ENCODE data around the gene PRKG2.

The PRKG2 gene

DNA sequence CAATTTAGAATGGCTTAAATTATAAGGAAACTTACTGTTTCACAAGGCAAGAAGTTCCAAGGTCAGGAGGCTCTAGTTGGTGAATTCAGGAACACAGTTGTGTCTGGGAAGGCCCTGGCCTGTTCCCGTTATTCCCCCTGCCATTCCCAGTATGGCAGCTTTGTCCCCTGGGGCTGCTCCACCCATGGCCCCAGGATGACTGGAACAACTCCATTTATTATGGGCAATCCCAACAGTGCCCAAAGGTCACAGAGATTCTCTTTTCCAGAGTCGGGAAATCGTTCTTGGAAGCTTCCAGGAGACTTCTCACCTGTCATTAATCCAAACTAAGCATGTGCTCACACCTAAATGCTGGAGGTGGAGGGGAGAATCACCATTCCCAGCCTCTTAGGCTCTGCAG lies 2.8 kb upstream of the PRKG2 start:
- no peak for DNase-seq

DNA sequence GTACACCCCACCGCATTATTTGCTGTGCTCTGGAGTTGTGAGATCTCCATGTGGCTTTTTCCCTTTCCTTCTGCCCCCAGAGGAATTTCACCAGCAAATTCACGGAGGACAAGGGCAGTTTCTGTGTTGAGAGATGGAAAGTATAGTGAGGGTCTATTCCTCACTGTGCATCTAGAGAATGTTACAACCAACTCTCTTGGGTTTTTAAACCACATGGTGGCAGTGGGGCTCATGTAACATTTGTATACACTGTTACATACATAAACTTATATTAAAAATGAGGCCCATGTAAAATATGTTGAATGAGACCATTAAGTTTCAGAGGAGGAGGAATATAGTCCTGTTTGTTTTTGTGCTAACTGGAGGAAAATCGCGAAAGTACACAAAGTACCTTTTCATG lies 909 bp upstream of the PRKG2 start:
- DNase-seq: no peak

DNA sequence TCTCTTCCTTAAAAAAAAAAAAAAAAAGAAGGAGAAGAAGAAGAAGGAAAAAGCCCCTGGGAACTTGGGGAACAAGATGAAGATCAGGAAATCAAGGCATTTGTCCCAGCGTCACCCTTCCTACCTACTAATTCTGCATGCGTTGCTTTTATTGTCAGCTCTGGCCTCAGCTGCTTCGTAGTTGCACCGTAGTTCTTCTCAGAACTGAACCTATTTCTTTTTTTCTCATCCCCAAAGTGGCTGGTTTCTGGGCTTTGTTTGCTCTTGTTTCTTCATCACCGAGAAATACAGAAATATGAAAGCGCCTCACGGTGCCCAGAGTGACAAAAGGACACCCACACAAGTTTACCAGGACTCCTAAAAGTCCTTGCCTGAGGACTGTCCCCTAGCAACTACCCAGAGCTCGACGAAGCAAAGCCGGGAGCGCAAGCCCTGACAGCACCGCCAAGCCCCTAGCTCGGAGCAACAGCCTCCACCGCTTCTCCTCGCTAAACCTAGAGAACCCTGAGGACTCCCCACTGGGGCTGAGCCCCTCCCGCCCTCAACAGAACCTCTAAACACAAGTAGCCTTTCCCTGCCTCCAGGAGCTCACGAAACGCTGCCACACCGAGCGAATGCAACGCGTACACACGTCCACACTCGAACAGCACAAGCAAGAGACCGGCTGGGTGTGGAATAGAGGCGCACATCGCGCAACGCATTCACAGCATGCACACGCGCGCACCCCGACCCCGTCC lies 710 bp downstream of the PRKG2 start:
- DNase-seq: peak; percentile 1

DNA sequence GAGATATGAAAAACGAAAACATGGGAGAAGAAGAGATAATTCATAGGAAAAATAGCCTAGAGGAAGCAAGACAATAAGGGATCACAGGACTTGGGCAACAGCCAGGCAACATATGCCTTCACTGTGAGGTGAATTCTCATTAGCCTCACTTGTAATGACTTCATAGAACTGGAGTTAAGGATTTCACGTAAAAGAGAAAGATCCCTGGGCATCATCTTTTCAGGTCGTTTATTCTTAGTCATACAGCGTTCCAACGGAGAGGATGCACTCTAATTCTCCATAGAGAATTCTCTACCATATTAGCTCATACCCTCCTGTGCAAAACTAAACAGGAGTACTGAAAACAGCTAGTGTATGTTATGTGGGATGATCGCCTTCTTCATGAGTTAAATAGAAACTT lies 1.4 kb downstream of the PRKG2 start:
- no peak for DNase-seq

DNA sequence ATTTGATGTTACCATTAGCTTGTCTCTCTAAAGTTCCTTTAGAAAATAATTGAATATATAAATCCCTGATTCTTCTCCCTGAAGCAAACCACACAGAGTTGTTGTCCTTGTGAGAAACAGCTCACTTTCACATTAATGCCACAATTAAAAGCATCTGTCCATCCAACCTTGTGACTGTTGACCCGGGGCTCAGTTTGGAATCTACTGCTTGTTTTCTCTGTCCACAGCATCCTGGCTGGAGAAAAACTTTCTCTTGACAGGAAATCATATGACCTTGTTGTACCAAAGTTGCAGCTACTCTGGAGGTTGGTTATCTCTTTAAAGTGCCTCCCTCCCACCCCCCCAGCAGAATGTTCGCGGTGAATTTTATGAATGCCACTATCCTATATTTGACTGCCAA lies 3.1 kb downstream of the PRKG2 start:
- DNase-seq: no peak

DNA sequence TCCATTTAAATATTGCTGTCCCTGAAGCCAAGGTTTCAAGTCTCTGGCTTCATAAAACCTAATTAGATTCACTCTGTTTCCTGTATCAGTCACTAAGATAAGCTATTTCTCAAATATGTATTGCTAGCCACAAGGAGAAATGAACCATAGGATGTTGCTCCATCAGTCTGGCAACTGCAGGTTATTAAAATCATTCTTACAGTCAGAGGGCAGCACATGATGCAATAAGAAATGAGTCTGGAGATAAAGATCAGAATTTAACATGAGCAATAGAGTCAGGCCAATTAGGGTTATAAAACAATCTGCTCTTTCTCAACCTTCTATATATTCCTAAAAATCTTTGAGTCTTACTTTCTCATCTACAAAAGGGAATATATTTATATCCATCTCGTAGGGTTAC lies 7.2 kb downstream of the PRKG2 start:
- no peak for DNase-seq

DNA sequence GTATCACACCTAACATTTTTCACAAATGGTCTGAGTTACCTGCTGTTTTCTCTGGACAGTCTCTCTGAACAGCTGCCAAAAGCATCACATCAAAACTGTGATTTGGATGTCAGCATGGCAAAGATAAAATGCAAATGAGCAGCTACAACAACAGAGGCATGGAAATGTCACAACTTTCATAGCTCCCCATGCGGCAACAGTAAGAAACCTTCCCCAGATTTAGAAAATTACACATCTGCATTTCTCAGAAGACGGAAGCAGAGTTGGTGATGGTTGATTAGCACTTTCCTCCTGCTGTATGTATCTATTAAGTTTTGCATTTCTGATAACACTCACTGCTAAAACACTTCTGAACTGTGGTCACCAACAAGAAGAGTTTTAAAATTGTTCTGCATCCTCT lies 9.7 kb downstream of the PRKG2 start:
- DNase-seq: no peak

DNA sequence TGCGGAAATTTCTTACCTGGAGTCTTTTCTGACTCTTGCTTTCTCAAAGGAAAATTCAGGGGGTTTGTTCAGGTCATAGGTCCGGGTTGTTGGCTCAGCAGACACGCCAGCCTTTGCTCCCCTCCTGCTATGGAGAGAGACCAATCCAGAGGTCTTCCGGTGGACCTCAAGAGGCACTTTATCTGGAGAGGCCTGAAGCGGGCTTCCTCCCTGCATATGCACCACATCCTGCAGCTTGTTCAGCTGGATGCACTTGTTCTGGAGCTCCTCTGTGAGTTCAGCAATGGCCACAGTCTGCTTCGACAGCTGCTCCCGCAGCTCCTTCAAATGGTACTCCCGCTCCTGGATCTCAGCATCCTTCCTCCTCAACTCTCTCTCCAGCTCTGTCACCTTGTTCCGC lies 10.5 kb downstream of the PRKG2 start:
- DNase-seq: no peak

DNA sequence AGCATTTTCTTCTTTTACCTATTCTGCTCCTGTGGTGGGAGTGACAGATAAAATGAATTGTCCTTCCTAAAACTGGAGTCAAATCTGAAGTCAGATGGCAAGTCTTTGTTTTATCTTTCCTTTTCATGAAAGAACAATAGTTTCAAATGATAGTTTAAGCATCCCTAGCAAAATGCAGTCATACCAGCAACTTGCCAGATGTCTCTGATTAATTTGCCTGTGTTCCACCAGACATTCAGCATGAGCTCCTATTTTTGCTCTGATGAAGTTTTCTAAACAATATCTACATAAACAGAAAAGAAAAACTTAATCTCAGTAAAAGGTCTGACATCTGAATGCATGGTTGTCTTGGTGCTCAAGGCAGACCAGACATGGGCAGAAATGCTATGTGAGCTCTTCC lies 15.2 kb downstream of the PRKG2 start:
- no peak for DNase-seq

DNA sequence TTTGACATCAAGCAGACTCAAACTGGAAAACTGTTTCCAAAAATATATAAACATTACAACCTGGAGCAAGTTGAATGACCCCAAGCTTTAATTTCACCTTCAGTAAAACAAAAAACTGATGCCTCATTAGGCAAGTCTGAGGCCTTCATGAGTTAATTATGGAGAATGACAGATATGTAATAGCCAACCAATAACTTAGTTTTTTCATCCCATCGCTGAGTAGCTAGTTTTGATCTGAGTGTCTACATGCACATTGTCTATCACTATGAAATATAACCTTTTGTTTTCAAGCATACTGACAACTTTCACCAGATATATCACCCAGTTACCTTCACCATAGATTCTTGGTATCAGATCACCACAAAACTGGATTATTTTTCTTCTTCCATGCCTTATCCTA lies 16.4 kb downstream of the PRKG2 start:
- no peak for DNase-seq

DNA sequence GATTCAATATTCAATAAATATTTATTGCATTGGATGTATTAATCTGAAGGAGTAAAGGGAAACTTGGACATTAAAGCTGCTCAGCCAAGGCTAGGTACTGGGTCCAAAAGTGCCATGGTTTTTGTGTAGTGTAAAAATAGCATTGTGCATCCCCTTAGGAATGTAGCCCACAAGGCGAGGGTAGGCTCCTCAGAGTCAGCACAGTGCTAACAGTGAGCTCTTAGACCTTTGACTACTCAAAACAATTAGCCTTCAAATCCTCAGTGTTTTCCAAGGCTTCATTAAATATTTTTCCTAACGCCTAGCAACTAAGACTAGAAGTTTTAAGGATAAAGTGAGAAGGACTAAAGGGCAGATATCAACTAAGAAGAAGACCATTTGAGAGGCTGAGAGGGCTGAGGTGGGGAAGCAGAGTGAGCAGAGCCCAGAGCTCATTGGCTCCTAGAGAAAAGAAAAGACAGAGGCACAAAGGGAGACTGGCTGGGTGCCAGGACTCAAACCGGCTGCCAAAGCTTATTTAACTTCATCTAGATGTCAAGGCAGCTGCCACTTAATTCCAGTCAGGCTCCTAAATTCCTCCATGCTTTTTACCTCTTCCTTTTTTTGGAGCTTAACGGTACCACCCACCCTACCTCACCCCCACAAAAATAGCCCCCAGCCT lies 17.0 kb downstream of the PRKG2 start:
- peak; percentile 31 for DNase-seq

DNA sequence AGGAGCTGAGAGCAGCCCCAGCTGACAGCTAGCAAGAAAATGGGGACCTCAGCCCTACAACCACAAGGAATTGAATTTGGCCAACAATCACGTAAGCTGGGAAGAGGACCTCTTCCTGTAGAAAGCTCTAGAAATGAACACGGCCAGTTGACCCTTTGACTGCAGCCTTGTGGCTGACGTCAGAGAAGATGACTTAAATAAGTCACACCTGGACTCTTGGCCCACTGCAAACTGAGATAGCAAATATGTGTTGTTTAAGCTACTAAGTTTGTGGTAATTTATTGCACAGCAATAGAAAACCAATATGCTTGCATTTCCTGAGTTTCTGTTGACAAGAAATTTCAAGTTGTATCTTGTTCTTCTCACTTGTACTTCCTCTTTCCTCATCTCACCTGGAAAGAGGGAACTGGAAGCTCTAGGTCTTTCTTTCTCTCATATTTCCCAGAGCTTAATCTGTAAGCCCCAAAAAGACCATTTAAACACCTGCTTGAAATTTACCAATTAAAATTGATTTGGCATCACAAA lies 18.8 kb downstream of the PRKG2 start:
- no peak for DNase-seq

DNA sequence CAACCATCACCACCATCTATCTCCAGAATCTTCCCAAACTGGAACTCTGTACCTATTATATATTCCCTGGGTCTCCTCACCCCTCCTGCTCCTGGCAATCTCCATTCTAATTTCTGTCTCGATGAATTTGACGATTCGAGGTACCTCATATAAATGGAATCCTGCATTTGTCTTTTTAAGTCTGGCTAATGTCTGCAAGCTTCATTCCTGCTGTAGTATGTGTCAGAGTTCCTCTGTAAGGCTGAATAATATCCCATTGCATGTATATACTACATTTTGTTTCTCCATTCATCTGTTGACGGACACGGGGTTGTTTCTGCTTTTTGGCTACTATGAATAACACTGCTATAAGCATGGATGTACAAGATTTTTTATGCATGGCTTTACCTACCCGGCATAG lies 19.5 kb downstream of the PRKG2 start:
- DNase-seq: no peak

DNA sequence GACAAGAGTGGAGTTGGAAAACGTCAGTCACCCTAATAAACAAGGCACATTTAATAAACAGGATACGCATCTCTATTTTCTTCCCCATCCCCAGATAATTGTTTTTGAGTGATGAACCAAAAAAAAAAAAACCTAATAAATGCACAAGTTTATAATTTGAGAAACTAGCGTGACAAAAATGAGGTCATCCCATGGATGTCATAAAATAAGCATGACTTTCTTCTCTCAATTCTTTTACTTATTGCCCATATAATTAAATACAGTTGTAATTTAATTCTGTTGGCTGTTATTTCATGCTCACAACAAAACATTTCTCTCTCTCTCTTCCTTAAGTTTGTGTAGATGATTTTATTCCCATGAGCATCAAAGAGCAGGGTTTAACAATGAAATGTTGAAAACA lies 20.7 kb downstream of the PRKG2 start:
- no peak for DNase-seq

DNA sequence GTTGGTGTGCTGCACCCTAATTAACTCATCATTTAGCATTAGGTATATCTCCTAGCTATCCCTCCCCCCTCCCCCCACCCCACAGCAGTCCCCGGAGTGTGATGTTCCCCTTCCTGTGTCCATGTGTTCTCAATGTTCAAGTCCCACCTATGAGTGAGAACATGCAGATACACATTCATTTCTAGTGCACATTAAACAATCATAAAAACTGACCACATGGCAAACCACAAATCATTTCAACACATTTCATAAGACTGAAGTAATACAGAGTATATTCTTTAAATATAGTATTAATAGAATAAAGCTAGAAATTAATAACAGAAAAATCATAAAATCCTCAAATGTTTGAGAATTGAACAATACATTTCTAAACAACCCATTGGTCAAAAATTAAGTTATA lies 34.1 kb downstream of the PRKG2 start:
- DNase-seq: no peak

DNA sequence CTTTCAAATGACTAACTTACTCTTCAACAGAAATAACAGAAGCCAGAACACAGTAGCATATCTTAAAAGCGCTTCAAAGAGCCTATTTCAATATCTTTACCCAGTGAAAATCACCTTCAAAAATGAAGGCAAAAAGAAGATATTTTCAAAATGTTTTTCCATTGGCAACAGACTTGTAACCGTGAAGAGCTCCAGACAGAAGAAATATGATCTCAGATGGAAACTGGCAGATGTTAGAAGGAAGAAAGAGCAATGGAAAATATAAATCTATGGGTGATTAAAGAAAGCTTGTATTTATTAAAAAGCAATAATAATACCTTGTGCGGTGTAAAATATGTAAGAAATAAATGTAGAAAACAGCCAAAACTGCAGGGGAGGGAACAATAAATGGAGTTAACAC lies 35.7 kb downstream of the PRKG2 start:
- DNase-seq: peak; percentile 2

DNA sequence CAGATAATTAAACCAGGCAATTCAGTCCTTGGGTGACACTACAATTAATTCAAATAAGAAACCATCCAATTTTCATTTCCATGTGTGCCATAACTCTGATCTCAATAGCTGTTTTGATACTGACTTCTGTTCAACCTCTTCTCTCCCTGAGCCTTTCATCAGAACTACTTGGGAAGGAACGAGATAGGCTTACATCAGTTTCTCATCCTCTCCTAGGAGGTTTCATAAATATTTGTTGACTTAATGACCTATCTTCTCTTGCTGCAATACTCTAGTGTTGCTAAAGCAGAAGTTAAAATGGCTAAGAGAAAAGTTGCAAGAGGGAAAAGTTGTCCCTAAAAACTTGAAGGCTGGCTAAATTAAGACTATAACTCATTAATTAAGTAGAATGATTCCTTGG lies 41.8 kb downstream of the PRKG2 start:
- DNase-seq: no peak

DNA sequence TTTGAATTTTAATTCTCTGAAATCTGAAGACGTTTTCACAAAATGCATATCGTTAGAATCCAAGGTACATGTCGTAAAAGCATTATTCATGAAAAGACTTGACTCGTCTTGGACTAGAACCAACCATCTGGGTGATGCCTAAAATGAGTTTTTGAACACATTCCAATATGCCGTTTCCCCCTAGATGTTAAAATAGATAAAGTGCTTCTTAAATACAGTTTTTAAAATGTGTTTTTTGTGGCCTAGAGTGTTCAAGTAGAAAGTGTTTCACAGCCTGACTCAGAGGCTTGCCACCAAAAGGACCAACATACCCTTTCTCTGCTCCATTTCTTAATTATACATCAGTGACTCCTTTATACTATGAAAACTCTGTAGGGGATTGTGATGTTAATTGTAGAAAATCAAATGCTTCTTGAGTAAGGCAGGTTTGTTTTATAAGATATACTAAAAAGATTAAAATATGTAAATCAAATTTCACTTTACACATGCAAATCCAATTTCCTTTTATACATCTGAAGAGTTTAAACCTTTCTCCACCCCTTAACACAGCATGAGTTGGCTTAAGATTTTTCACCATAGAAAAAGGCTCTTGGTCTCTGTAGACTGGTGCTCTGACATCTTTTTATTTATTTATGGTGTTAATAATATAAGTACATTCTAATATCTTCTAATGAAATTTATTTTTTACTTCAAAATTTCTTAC lies 48.4 kb downstream of the PRKG2 start:
- DNase-seq: peak; percentile 20

DNA sequence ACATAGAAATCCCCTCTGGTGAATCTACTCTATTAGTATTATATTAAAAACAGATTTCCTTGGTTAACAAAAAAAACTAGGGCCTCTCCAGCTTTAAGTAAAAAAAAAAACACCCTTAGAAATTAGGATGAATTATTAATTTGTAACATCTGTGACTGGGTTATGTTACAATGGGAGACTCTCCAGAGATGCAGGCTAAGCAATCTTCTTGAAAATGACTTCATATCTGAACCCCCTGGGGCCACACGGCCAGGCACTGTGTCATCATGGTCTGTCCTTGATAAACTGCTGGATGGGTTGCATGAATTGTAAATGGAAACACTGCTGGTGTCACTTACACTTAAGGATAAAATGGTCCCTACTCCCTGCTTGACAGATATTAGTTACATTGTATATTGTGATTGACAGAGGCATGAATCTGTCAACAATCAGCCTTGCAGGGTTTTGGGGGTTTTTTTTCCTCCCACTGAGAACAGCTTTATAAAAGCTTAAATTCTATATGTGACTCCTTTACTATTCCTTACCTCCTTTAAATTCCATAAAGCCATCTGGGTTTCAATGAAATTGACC lies 49.1 kb downstream of the PRKG2 start:
- peak; percentile 83 for DNase-seq

DNA sequence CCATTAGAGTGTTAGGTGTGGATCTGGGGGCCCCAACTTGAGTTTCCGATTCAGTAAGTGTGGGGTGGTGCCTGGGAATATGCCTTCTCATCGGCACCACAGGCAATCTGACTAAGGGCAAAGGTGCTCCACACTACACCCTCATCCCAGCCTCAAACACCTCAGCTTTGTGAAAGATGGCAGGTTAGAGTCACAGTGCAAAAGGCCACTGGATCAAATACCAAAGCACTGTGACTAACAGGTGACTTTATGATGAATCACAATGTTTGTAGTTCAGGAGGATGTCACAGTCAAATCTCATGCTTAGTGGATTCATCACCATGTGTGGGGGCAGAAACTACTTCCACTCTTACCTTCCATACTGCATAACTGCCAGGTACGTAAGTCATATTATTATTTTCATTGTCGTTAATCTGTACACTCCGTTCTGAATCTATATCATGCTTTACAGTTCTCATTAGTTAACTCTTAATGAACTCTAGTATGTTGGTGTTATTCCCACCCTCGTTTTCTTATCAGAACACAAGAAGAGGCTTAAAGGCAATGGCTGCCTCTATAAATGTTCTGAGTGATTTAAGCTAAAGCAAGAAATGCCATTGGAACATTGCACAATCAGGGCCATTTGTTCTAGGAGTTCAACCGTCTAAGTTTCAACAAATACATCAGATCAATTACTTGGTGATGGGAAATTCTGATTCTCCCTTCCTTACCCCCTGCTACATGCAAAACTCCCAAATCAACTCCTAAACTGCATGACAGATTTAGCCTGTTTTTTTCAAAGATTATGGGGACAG lies 50.2 kb downstream of the PRKG2 start:
- DNase-seq: no peak

DNA sequence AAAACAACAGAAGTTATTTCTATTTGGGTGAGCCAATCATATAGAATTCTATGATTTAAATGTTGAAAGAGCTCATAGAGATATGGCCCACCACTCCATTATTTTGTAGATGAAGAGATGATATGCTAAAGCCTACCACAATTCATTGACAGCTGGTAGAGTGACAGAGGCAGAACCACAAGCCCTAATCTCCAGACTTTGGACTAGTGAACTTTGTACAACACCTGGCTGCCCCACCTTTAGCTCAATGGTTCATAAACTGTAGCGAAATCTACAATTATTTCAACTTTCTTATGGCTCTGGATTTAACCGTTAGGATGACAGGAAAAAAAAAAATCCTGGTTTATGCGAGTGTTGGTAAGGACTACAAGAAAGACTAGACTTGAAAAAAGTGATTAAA lies 50.9 kb downstream of the PRKG2 start:
- no peak for DNase-seq

DNA sequence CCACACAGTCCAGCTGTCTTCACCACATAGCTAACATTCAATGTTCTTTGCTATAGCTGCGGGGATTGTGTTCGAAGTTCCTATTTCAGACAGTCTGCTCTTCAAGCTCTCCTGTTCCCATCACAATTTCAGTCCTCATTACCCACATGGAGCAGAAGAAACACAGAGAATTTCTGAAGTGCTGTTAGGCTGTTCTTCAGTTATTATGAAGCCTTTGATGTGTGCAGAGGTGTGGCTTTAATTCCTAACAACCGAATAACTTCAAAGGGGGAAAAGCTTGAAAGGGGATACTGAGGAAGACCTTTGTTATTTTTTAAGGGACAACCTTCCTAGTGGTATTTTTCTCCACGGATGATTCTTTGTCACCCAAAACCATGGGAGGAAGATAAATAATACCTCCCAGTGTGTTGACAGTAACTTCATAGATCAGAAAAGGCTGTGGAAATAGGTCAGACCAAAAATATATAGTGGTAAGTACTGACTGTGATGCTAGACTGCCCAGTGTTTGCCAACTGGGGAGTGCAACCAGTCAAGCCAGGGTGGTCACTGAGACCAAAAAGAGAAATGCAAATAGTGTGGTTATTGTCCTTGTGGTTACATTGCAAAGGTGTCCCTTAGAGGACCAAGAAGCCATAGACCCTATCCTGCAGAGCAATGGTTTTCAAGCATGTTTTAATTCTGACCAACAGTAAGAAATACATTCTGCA lies 52.1 kb downstream of the PRKG2 start:
- no peak for DNase-seq
